Right lobe of liver (tissue), 4 donors: Measurements from ENCODE around the gene SMIM41.

ENCODE experiments used
- POLR2A ChIP-seq: fragments of 450-650 bp; IDR thresholded peaks from one replicate; pipeline ENCODE4 v1.6.1; 2017; ENCODE audit warnings: antibody characterized with exemption, mild to moderate bottlenecking
- TF ChIP-seq, protein P1 (sequence below), 4 donors: fragments of 200-600 bp in 3 of 4; fragments of 450-650 bp in 1 of 4; IDR thresholded peaks; one replicate each; pipeline versions ENCODE4 v1.5.1 to v1.8.0; 2016 to 2022; ENCODE audit warnings: antibody characterized with exemption in 4 of 4, mild to moderate bottlenecking in 2 of 4
- donor health status: DM: no; HTN: no; CAD: no.
- donor health status: DM: no; HTN: no; CAD: no.
- donor health status: DM: no; HTN: yes; CAD: no.

DNA sequence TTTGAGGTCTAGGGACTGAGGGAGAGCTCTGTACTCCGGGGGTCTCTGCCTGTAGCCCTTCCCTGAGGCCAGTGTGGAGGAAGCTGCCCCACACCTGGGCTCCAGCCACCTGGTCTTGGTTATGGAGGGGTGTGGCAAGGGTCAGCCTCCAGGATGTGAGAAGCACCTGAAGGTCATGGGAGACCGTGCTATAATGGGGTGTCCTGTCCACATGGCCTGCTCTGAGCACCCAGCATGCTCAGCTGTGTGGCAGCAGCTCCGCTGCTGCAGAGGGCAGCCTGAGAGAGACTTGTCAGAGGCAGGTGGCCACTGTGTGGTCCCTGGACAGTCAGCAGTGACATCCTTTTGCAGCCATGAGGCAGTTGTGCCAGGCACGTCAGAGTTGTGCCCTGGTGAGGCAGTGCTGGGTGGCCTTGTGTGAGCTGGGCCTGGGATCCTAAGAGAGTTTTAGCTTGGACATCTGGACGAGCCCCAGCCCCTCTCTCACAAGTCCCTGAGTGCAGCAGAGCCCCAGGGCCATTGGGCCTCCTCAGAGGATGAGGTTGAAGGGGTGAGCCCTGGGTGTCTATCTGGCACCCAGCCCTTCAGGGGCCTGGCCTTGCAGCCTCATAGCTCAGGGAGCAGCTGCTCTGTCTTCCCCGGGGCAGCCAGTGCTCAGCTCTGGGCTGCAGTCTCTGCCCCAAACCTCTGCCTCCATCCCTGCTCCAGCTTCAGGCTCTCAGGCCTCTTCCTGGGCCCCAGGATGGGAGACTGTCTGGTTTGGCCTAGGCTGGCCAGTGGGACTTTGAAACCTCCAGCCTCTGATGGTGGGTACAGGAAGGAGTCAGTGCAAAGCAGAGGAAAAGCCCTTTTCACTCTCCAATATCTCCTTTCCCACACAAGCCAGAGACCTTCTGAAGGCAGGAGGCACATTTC, 17.1 kb upstream of the SMIM41 start:
- TF ChIP-seq, protein P1, sequence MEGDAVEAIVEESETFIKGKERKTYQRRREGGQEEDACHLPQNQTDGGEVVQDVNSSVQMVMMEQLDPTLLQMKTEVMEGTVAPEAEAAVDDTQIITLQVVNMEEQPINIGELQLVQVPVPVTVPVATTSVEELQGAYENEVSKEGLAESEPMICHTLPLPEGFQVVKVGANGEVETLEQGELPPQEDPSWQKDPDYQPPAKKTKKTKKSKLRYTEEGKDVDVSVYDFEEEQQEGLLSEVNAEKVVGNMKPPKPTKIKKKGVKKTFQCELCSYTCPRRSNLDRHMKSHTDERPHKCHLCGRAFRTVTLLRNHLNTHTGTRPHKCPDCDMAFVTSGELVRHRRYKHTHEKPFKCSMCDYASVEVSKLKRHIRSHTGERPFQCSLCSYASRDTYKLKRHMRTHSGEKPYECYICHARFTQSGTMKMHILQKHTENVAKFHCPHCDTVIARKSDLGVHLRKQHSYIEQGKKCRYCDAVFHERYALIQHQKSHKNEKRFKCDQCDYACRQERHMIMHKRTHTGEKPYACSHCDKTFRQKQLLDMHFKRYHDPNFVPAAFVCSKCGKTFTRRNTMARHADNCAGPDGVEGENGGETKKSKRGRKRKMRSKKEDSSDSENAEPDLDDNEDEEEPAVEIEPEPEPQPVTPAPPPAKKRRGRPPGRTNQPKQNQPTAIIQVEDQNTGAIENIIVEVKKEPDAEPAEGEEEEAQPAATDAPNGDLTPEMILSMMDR (IDR thresholded peaks at IDR 0.05) = no peak
- no peak for TF ChIP-seq POLR2A
